PC-9 (cell line): ENCODE measurements around the gene ZNF385B.

Experiments used
- CTCF ChIP-seq: fragments of 200-600 bp; sonication (generic); conservative IDR thresholded peaks from 2 replicates; pipeline ENCODE4 v1.6.1; 2017; ENCODE audit warnings: mixed run types, antibody characterized with exemption, mild to moderate bottlenecking, moderate library complexity
- EZH2 ChIP-seq: fragments of 200-600 bp; sonication (generic); IDR thresholded peaks from 2 replicates; pipeline ENCODE4 v1.8.0; 2017; ENCODE audit warnings: antibody characterized with exemption, low read depth

- TF ChIP-seq CTCF (no peak), EZH2 (no peak)
These were observed 4.2 kb downstream of the ZNF385B start for GRCh38 chr2:179857236-179857635.
